HepG2 (cell line): ENCODE measurements around the gene PRKAR1A.

ENCODE experiments used
- KDM5B ChIP-seq: sonication (generic); formaldehyde crosslinking; IDR thresholded peaks from 2 replicates; pipeline ENCODE4 v1.4.0; 2020; ENCODE audit warnings: missing genetic modification reagents, mild to moderate bottlenecking, borderline replicate concordance
- TF ChIP-seq, protein P1 (sequence below): sonication (generic); formaldehyde crosslinking; IDR thresholded peaks from 2 replicates; pipeline ENCODE4 v1.9.0; 2021; ENCODE audit warnings: mild to moderate bottlenecking, missing genetic modification reagents

DNA sequence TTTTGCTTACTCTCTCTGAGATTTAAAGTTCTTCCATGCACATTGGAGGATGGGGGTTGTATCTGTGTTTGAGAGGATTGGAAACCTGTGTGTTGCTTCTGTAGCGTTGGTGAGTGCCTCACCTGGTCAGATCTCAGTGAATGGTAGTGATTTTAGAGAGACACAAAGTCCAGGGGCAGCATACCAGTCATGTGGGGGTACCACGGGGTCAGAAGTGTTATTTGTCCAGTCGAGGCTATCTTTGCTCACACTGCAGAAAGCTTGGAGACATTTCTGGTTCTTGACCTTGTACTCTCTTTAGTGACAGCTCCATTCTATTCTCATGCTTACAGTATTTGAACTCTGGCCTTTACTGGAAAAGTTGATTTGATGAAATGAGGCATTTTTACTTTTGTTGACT, 23.7 kb downstream of the PRKAR1A start:
- TF ChIP-seq KDM5B (CRISPR knock-in tag) = no peak
- TF ChIP-seq, protein P1, sequence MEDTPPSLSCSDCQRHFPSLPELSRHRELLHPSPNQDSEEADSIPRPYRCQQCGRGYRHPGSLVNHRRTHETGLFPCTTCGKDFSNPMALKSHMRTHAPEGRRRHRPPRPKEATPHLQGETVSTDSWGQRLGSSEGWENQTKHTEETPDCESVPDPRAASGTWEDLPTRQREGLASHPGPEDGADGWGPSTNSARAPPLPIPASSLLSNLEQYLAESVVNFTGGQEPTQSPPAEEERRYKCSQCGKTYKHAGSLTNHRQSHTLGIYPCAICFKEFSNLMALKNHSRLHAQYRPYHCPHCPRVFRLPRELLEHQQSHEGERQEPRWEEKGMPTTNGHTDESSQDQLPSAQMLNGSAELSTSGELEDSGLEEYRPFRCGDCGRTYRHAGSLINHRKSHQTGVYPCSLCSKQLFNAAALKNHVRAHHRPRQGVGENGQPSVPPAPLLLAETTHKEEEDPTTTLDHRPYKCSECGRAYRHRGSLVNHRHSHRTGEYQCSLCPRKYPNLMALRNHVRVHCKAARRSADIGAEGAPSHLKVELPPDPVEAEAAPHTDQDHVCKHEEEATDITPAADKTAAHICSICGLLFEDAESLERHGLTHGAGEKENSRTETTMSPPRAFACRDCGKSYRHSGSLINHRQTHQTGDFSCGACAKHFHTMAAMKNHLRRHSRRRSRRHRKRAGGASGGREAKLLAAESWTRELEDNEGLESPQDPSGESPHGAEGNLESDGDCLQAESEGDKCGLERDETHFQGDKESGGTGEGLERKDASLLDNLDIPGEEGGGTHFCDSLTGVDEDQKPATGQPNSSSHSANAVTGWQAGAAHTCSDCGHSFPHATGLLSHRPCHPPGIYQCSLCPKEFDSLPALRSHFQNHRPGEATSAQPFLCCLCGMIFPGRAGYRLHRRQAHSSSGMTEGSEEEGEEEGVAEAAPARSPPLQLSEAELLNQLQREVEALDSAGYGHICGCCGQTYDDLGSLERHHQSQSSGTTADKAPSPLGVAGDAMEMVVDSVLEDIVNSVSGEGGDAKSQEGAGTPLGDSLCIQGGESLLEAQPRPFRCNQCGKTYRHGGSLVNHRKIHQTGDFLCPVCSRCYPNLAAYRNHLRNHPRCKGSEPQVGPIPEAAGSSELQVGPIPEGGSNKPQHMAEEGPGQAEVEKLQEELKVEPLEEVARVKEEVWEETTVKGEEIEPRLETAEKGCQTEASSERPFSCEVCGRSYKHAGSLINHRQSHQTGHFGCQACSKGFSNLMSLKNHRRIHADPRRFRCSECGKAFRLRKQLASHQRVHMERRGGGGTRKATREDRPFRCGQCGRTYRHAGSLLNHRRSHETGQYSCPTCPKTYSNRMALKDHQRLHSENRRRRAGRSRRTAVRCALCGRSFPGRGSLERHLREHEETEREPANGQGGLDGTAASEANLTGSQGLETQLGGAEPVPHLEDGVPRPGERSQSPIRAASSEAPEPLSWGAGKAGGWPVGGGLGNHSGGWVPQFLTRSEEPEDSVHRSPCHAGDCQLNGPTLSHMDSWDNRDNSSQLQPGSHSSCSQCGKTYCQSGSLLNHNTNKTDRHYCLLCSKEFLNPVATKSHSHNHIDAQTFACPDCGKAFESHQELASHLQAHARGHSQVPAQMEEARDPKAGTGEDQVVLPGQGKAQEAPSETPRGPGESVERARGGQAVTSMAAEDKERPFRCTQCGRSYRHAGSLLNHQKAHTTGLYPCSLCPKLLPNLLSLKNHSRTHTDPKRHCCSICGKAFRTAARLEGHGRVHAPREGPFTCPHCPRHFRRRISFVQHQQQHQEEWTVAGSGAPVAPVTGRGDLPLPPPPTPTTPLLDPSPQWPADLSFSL = no peak
